Gastroesophageal sphincter (tissue), 4 donors: Measurements from ENCODE around the gene SNX33. TPM values are rescaled to one million over a fixed set of nuclear protein-coding genes. Genes with fewer than 3 reads are reported as not detected.

ENCODE experiments used
- ATAC-seq: fragments of 150-250 bp; one replicate; pipeline ENCODE4 v1.9.1; 2016; ENCODE audit warnings: mild to moderate bottlenecking, moderate library complexity
- H3K27ac ChIP-seq, 4 donors: fragments of 200-600 bp; sonication (generic) in 3 of 4; 1 replicate in 3 of 4; 2 replicates in 1 of 4; pipeline ENCODE4 v1.5.1; 2016 to 2019
- H3K27me3 ChIP-seq: fragments of 200-600 bp; sonication (generic); one replicate; pipeline ENCODE4 v1.5.1; 2019
- H3K36me3 ChIP-seq, 2 donors: fragments of 200-600 bp; sonication (generic); one replicate each; pipeline ENCODE4 v1.5.1; 2019; ENCODE audit warnings: control low read depth in 1 of 2
- H3K4me1 ChIP-seq, 3 donors: fragments of 200-600 bp; sonication (generic); 1 replicate in 2 of 3; 2 replicates in 1 of 3; pipeline ENCODE4 v1.5.1; 2016 to 2019; ENCODE audit warnings: control low read depth in 2 of 3
- H3K4me3 ChIP-seq, 2 donors: fragments of 200-600 bp; sonication (generic); one replicate each; pipeline ENCODE4 v1.5.1; 2019; ENCODE audit warnings: mild to moderate bottlenecking in 1 of 2, moderate library complexity in 1 of 2
- H3K9me3 ChIP-seq, 3 donors: fragments of 200-600 bp; sonication (generic); one replicate each; pipeline ENCODE4 v1.5.1; 2017 to 2019; ENCODE audit warnings: control low read depth in 2 of 3
- CTCF ChIP-seq, 4 experiments: fragments of 200-600 bp in 2 of 4; fragments of 450-650 bp in 2 of 4; sonication (generic) in 1 of 4; IDR thresholded peaks; one replicate each; pipeline ENCODE4 v1.5.1; 2017 to 2019; ENCODE audit warnings: antibody characterized with exemption in 4 of 4, mild to moderate bottlenecking in 2 of 4, moderate library complexity in 2 of 4
- EP300 ChIP-seq: sonication (generic); formaldehyde crosslinking; IDR thresholded peaks from one replicate; pipeline ENCODE4 v1.6.1; 2017; ENCODE audit warnings: antibody characterized with exemption, mild to moderate bottlenecking
- POLR2A ChIP-seq, 2 donors: fragments of 450-650 bp; IDR thresholded peaks; one replicate each; pipeline ENCODE4 v1.6.1; 2017; ENCODE audit warnings: antibody characterized with exemption in 2 of 2, mild to moderate bottlenecking in 2 of 2, moderate library complexity in 1 of 2
- POLR2AphosphoS5 ChIP-seq: sonication (generic); formaldehyde crosslinking; IDR thresholded peaks from one replicate; pipeline ENCODE4 v1.6.1; 2017; ENCODE audit warnings: antibody characterized with exemption
- WGBS, 2 donors: methylation state at CpG; one replicate each; pipeline ENCODE4 v1.1.5; 2018; ENCODE audit warnings: low coverage in 1 of 2; 5-methylcytosine and 5-hydroxymethylcytosine counted together
- total RNA-seq, 4 donors: library from RNA; depleted of rRNA; stranded (reverse); fragments of >200 nt; gene quantifications; one replicate each; pipeline ENCODE4 v1.1.0, GENCODE V29; 2016

Gene SNX33
- total RNA-seq, 4 donors from 2014 or later = 32.8 to 51.5 (median 41.2) TPM

GRCh38 chr15:75661100-75661755 is 13.5 kb downstream of the SNX33 start:
- Histone ChIP-seq H3K9me3 (no peaks in the 10 kb centered on the region), H3K4me3 (peak overlapping the region in 1 of 2 donors; percentile 18), H3K27me3 (no peaks in the 10 kb centered on the region), H3K4me1 (peaks cover 5 to 64% (median 37%) of the 10 kb centered on the region in 3 donors), H3K27ac (peak overlapping the region; percentile 85 to 91 (median 88)), H3K36me3 (peaks cover 0 to 50% of the 10 kb centered on the region in 2 donors)
- 33 to 44% methylated on average over 3 to 6 of the region's 14 CpGs for WGBS, 2 donors
- TF ChIP-seq POLR2A (IDR thresholded peaks at IDR 0.05) (peak; percentile 43 to 44), EP300 (no peak), POLR2AphosphoS5 (peak; percentile 76), CTCF (IDR thresholded peaks at IDR 0.05) (peak in 1 of 4 experiments; percentile 10)
- peak; percentile 95 for ATAC-seq

- WGBS, 2 donors = 52 to 80% methylated on average over 1 to 3 of the region's 3 CpGs
- Histone ChIP-seq H3K27ac (peak overlapping the region; percentile 85 to 91 (median 88)), H3K27me3 (no peaks in the 10 kb centered on the region), H3K4me1 (peaks cover 5 to 64% (median 42%) of the 10 kb centered on the region in 3 donors), H3K9me3 (no peaks in the 10 kb centered on the region), H3K4me3 (peak overlapping the region in 1 of 2 donors; percentile 18), H3K36me3 (peaks cover 0 to 45% of the 10 kb centered on the region in 2 donors)
- no peak for ATAC-seq
- TF ChIP-seq POLR2A (IDR thresholded peaks at IDR 0.05) (no peak), CTCF (IDR thresholded peaks at IDR 0.05) (no peak), EP300 (no peak), POLR2AphosphoS5 (no peak)
These were observed 14.0 kb downstream of the SNX33 start for GRCh38 chr15:75661756-75662140.

- Histone ChIP-seq H3K4me3 (no peak overlapping the region), H3K27ac (peak overlapping the region in 3 of 4 donors; percentile 85 to 91 (median 86)), H3K36me3 (peaks cover 0 to 32% of the 10 kb centered on the region in 2 donors), H3K9me3 (no peaks in the 10 kb centered on the region), H3K27me3 (no peaks in the 10 kb centered on the region), H3K4me1 (peaks cover 5 to 69% (median 53%) of the 10 kb centered on the region in 3 donors)
- no peak for ATAC-seq
- 78 to 100% methylated on average over 1 to 4 of the region's 9 CpGs for WGBS, 2 donors
- TF ChIP-seq POLR2AphosphoS5 (no peak), POLR2A (IDR thresholded peaks at IDR 0.05) (no peak), CTCF (IDR thresholded peaks at IDR 0.05) (no peak), EP300 (no peak)
These were observed 15.3 kb downstream of the SNX33 start for GRCh38 chr15:75662823-75663519.

- Histone ChIP-seq H3K36me3 (peaks cover 0 to 22% of the 10 kb centered on the region in 2 donors), H3K27ac (peak overlapping the region in 3 of 4 donors; percentile 19 to 91 (median 51)), H3K4me1 (peaks cover 5 to 60% (median 47%) of the 10 kb centered on the region in 3 donors), H3K4me3 (no peak overlapping the region), H3K9me3 (no peaks in the 10 kb centered on the region), H3K27me3 (no peaks in the 10 kb centered on the region)
- ATAC-seq = no peak
- 55% methylated on average over 3 of the region's 11 CpGs; no CpG with 5 or more reads in 1 of the 2 donors for WGBS, 2 donors
- TF ChIP-seq CTCF (IDR thresholded peaks at IDR 0.05) (no peak), EP300 (no peak), POLR2A (IDR thresholded peaks at IDR 0.05) (no peak), POLR2AphosphoS5 (no peak)
These were observed 16.3 kb downstream of the SNX33 start for GRCh38 chr15:75663931-75664421.
